CD4-positive, alpha-beta T cell (primary cell): Measurements from ENCODE around the gene PRKN. TPM values are rescaled to one million over a fixed set of nuclear protein-coding genes. Genes with fewer than 3 reads are reported as not detected.

Source experiments
- ATAC-seq: fragments of 200-7000 bp; cut with Tn5 transposase; one replicate; pipeline ENCODE4 v1.10.0; 2022; ENCODE audit warnings: mild to moderate bottlenecking; ENCODE audit not compliant: poor library complexity
- CTCF ChIA-PET: fragments of 350-600 bp; sonication (Branson Sonifier 250); formaldehyde crosslinking; loops from one replicate; lab custom pipeline; 2021; ENCODE audit warnings: antibody characterized with exemption, inconsistent platforms; lab: Charles Lee
- POLR2A ChIA-PET: fragments of 350-600 bp; sonication (Branson Sonifier 250); formaldehyde crosslinking; loops from one replicate; lab custom pipeline; 2021; ENCODE audit warnings: antibody characterized with exemption, inconsistent platforms; lab: Charles Lee
- DNase-seq, 14 experiments: peaks; one replicate each; pipeline ENCODE4 v3.0.0-alpha.2; 2013 to 2020; ENCODE audit warnings: mixed read lengths in 2 of 14
- H3K27ac ChIP-seq, 2 donors: one replicate each; pipeline versions ENCODE4 v1.5.1 to v1.7.0; 2013; ENCODE audit warnings: low read length in 2 of 2, low read depth in 1 of 2, mild to moderate bottlenecking in 1 of 2
- H3K27me3 ChIP-seq, 2 experiments: 1 replicate in 1 of 2; 2 replicates in 1 of 2; pipeline versions ENCODE4 v1.6.1 to v1.7.0; 2013; ENCODE audit warnings: low read length in 2 of 2, control low read depth in 1 of 2, mild to moderate bottlenecking in 1 of 2, moderate library complexity in 1 of 2; ENCODE audit not compliant: insufficient read depth in 2 of 2, control insufficient read depth in 1 of 2
- H3K36me3 ChIP-seq: one replicate; pipeline ENCODE4 v1.6.1; 2013; ENCODE audit warnings: low read length, control low read depth; ENCODE audit not compliant: insufficient read depth
- H3K4me1 ChIP-seq: one replicate; pipeline ENCODE4 v1.6.1; 2013; ENCODE audit warnings: low read length, control low read depth; ENCODE audit not compliant: insufficient read depth
- H3K4me3 ChIP-seq: one replicate; pipeline ENCODE4 v1.5.1; 2013; ENCODE audit warnings: mild to moderate bottlenecking, low read length, moderate library complexity
- H3K9me3 ChIP-seq, 2 experiments: 1 replicate in 1 of 2; 2 replicates in 1 of 2; pipeline versions ENCODE4 v1.6.1 to v1.7.0; 2013; ENCODE audit warnings: low read length in 2 of 2, mild to moderate bottlenecking in 2 of 2, control low read depth in 1 of 2, moderate library complexity in 1 of 2; ENCODE audit not compliant: control insufficient read depth in 1 of 2, insufficient read depth in 1 of 2
- H3K27ac Mint-ChIP-seq: one replicate; pipeline ENCODE4 v1.8.0; 2020; ENCODE audit warnings: mixed read lengths
- H3K27me3 Mint-ChIP-seq: one replicate; pipeline ENCODE4 v1.8.0; 2021; ENCODE audit warnings: mixed read lengths
- H3K36me3 Mint-ChIP-seq: one replicate; pipeline ENCODE4 v1.8.0; 2021; ENCODE audit warnings: low read depth, mixed read lengths
- H3K4me1 Mint-ChIP-seq: one replicate; pipeline ENCODE4 v1.8.0; 2021; ENCODE audit warnings: low read depth, mixed read lengths
- H3K4me3 Mint-ChIP-seq: one replicate; pipeline ENCODE4 v1.8.0; 2020; ENCODE audit warnings: mild to moderate bottlenecking, mixed read lengths
- H3K9me3 Mint-ChIP-seq: one replicate; pipeline ENCODE4 v1.8.0; 2020; ENCODE audit warnings: mixed read lengths
- CTCF ChIP-seq: fragments of 200-600 bp; IDR thresholded peaks from one replicate; pipeline ENCODE4 v1.8.0; 2022; ENCODE audit warnings: antibody characterized with exemption, mild to moderate bottlenecking
- intact Hi-C, 2 experiments: fragments of 100-400 bp; cut with DNase I in 1 of 2; cut with micrococcal nuclease in 1 of 2; formaldehyde crosslinking; loops; one replicate each; pipeline versions ENCODE4 v1.15.1 to v1.9.0; 2023 to 2025; cut with DNase I, micrococcal nuclease
- total RNA-seq, 174 experiments: library from RNA in 2 of 174; stranded (reverse) in 2 of 174; gene quantifications; one replicate each; pipeline ENCODE4 v1.2.3 and lab custom pipeline; 2021 to 2026

The PRKN gene
- total RNA-seq, 2 experiments from 2014 or later, result 5.2 to 5.4 TPM

- no peaks in the 10 kb centered on the region for H3K36me3 Mint-ChIP-seq
These were observed 602.7 kb downstream of the PRKN start for GRCh38 chr6:162124710-162125435.

GRCh38 chr6:162123797-162124196, 603.8 kb downstream of the PRKN start:
- no peak for DNase-seq
- ChIA-PET CTCF (no interaction called here), POLR2A (no interaction called here)
- H3K4me1 ChIP-seq, result no peaks in the 10 kb centered on the region
- H3K36me3 Mint-ChIP-seq, result no peaks in the 10 kb centered on the region
- TF ChIP-seq CTCF, result no peak
- H3K27me3 Mint-ChIP-seq, result no peaks in the 10 kb centered on the region
- no peak overlapping the region for H3K4me3 Mint-ChIP-seq
- intact Hi-C loops, result no loop called here
- H3K4me1 Mint-ChIP-seq, result no peaks in the 10 kb centered on the region
- no peaks in the 10 kb centered on the region for H3K9me3 ChIP-seq
- H3K4me3 ChIP-seq, result no peak overlapping the region
- H3K27me3 ChIP-seq, result no peaks in the 10 kb centered on the region
- no peak overlapping the region for H3K27ac ChIP-seq
- no peaks in the 10 kb centered on the region for H3K9me3 Mint-ChIP-seq
- no peak overlapping the region for H3K27ac Mint-ChIP-seq
- no peaks in the 10 kb centered on the region for H3K36me3 ChIP-seq
- ATAC-seq, result no peak

More at GRCh38 chr6:162124710-162125435, 602.7 kb downstream of the PRKN start:
- intact Hi-C loops, result no loop called here
- no peak overlapping the region for H3K27ac ChIP-seq
- DNase-seq (no peak), ATAC-seq (no peak)
- no peak for TF ChIP-seq CTCF
- H3K4me1 ChIP-seq, result no peaks in the 10 kb centered on the region
- H3K27me3 ChIP-seq, result no peaks in the 10 kb centered on the region
- Mint-ChIP-seq H3K4me3 (no peak overlapping the region), H3K9me3 (no peaks in the 10 kb centered on the region), H3K27me3 (no peaks in the 10 kb centered on the region), H3K4me1 (no peaks in the 10 kb centered on the region), H3K27ac (no peak overlapping the region)
- no peak overlapping the region for H3K4me3 ChIP-seq
- ChIA-PET POLR2A (no interaction called here), CTCF (no interaction called here)
- H3K36me3 ChIP-seq, result no peaks in the 10 kb centered on the region
- no peaks in the 10 kb centered on the region for H3K9me3 ChIP-seq

GRCh38 chr6:162119341-162119740, 608.2 kb downstream of the PRKN start:
- Histone ChIP-seq H3K9me3 (no peaks in the 10 kb centered on the region), H3K36me3 (no peaks in the 10 kb centered on the region), H3K27ac (no peak overlapping the region), H3K4me1 (no peaks in the 10 kb centered on the region), H3K4me3 (no peak overlapping the region), H3K27me3 (no peaks in the 10 kb centered on the region)
- Mint-ChIP-seq H3K27ac (no peak overlapping the region), H3K36me3 (no peaks in the 10 kb centered on the region), H3K9me3 (peaks cover 7% of the 10 kb centered on the region), H3K27me3 (no peaks in the 10 kb centered on the region), H3K4me1 (no peaks in the 10 kb centered on the region), H3K4me3 (no peak overlapping the region)
- POLR2A ChIA-PET, result no interaction called here
- intact Hi-C loops, result no loop called here
- CTCF ChIA-PET, result no interaction called here
- ATAC-seq (no peak), DNase-seq (peak in 2 of 14 experiments; percentile 34 to 37)
- TF ChIP-seq CTCF, result no peak
